HG02759 (cell line): ENCODE data around the gene SLC39A13.

Experiments used
- ATAC-seq: cut with Tn5 transposase; IDR thresholded peaks from one replicate; pipeline ENCODE4 v1.9.1; 2021; ENCODE audit warnings: mild to moderate bottlenecking, moderate library complexity; ENCODE audit not compliant: unreplicated experiment

The SLC39A13 gene

DNA sequence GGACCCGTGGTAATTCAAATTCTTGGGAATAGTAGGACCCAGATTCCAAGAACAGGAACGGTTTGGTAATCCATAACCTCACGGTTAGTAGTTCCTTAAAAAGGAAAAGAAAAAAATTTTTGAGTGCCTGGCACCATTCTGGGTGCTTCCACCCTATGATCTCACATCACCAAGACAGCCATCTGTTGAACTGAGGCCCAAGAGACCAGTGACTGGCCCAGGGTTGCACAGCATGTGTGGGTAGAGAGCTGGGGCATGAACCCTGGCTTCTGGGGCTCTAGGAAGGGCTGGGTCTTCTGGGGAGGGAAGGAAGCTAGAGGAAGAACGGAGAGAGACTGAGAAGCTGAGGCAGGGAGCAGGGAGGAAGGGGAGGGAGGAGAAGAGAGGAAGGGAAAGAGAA is 25.3 kb upstream of the SLC39A13 start:
- ATAC-seq = no peak

DNA sequence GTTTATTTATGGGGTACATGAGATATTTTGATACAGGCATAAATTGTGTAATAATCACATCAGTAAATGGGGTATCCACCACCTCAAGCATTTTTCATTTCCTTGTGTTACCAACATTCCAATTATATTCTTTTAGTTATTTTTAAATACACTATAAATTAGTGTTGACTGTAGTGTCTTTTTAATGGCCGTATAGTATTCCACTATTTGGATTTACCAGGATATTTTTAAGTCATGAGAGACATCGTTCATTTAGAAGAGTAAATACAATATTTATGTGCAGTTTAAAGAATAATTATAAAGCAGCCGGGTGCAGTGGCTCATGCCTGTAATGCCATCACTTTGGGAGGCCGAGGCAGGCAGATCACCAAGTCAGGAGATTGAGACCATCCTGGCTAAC is 23.9 kb upstream of the SLC39A13 start:
- ATAC-seq = no peak

DNA sequence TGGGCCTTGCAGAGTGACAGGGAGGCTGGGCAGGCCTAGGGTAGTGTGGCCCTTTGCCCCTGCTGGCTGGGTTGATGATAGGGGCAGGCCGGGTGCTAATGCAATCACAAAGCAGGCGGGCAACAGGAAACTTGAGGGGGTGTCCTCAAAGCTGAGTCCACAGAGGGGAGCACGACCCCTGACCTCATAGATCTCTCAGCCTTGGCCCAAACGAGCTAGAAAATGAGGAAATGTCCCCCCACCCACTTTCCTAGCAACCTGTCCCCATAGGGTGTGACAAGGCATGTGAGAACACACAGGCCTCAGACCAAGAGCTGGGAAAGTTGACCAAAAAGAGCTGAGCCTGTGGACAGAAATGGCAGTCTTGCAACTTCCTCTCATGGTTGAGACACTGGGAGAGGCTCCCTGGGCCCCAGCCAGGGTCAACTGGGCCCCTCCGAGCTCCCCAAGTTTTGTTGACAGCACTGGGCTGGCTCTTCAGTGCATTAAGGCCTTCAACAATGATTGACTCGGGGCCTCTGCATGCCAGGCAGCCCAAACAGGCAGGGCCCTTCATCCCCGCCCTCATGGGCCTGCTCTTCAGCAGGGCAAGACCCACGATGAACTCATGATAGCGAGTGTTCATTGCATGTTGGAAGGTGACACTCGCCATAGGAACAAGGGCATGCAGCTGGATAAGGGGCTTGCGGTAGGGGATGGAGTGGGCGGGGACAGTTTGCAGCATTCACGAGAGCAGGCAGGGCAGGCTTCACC is 20.3 kb upstream of the SLC39A13 start:
- no peak for ATAC-seq

DNA sequence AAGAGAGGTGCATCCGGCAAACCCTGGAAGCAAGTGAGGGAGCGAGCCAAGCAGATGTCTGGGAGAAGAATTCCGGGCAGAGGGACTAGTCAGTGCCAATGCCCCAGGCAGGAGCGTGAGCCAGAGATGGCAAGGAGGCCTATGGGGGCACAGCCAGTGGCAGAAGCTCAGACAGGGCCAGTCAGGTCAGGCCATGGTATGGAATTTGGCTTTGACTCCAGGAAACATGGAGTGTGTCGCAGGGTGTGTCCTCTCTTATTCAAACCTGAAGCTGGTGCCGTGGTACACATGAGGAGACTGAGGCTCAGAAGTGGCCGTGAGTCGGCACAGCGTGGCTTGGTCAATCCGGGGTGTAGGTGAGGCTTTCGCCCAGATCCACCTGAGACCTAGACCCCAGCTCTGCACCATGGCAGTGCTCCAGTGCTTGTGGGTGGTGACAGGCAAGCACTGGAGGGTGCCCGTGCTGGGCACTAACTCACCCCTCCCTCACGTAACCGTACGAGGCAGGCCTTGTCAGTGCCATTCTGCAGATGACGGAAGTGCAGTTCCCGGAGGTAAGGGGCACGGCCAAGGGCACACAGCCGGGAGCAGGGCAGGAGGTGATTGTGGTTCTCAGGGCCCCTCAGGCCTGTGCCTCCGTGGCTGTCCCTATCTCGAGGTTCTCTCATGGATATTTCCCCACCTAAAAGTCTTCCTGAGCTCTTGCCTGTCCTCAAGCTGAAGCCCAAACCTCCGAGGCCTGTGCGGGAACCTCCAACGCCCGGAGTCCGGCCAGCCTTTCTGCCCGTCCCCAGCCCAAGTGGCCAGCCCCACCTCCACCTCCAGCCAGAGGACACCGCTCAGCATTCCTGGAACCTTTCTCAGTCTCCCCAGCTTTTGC is 19.5 kb upstream of the SLC39A13 start:
- no peak for ATAC-seq

DNA sequence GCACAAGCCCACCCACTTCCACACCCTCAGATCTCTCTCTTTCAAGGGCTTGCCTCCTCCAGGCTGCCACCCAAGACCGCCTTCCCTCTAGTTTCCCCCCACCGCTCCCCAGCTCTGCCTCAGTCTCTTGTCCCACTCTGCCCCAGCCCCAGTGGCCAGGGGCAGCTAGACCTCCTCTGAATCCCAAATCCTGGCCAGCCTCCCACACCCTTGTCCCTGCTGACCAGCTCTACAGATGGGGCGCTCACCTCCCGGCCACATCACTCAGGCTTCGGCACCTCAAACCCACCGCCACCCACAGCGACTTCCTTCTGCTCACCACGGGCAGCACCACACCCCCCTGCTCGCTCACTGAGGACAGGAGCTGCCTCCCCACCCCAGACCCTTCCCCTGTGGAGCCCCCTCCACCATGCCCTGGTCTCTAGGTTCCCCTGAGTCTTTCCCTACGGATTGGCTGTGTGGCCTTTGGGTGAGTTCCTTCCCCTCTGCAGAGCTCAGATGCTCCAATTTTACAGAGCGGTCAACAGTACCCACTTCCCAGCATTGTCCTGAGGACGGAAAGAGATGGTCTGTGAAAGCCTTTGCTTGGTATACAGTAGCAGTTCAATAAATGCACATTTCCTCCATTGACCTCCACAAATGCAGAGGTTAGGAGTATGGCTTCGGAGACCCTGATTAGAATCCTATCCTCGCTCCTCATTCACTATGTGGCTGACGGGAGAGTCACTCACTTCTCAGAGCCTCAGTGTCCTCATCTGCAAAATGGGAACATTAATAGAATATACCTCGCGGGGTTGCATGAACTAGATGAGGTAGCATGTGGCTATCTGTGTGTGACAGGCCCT is 18.6 kb upstream of the SLC39A13 start:
- ATAC-seq = no peak

DNA sequence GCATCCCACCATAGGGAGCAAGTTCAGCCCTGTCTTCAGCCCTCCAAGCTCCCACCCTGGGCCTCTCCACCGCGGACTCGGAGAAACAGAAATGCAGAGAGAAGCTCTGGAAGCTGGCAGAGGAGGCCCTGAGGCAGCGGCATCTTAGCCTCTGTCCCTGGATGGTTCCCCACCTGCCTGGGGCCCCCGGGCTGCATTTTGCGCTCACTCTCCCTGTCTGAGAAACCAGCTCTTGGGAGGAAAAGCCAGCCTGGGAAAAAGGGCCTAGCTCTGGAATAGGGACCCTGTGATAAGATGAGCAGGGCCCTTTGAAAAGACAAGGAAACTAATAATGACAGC is 18.0 kb upstream of the SLC39A13 start:
- no peak for ATAC-seq

DNA sequence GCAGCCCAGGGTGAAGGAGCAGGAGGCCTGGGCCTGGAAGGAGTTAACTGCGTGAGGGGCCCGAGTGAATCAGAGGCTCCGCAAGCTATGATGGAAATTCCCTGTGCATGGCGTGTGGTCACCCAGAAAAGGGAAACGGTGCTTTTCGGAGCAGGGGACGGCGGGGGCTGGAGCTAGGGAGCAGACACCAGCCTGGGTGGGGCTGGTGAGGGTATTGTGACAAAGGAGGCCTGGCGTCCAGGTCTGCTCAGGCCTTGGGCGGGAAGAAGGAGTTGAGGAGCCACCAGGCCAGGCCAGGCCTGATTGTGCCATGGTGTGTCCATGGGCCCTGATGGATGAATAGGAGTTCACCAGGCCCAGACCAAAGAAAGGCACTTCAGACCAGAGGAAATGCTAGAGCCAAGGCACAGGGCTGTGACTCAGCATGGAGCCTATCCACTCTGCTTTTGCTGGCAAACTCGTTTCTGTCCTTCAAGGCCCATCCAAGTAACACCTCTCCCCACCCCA is 17.3 kb upstream of the SLC39A13 start:
- no peak for ATAC-seq

DNA sequence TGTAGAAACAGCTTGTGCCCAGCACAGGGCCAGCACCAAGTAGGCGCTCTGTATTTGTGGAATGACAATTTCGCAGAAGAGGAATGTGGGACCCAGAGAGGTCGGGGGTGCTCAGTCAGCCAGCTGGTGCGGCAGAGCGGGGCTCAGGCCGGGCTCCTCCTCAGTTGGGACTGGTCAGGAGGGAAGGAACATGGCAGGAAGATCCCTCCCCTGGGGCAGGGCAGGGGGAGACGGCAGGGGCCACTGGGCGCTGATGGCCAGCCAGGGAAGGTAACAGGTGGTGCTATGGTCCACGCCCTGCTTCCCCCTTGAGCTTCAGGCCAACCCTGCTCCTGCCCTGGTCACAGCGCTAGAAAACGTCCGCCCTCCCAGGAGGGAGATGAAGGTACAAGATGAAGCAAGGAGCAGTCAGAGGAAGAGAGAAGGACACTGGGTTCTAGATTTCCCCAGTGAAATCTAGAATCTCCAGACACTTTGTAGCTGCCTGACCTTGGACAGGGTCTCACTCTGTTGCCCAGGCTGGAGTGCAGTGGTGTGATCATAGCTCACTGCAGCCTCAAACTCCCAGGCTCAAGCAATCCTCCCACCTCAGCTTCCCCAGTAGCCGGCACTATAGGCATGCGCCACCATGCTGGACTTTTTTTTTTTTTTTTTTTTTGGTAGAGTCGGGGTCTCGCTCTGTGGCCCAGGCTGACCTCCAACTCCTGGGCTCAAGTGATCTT is 16.5 kb upstream of the SLC39A13 start:
- no peak for ATAC-seq

DNA sequence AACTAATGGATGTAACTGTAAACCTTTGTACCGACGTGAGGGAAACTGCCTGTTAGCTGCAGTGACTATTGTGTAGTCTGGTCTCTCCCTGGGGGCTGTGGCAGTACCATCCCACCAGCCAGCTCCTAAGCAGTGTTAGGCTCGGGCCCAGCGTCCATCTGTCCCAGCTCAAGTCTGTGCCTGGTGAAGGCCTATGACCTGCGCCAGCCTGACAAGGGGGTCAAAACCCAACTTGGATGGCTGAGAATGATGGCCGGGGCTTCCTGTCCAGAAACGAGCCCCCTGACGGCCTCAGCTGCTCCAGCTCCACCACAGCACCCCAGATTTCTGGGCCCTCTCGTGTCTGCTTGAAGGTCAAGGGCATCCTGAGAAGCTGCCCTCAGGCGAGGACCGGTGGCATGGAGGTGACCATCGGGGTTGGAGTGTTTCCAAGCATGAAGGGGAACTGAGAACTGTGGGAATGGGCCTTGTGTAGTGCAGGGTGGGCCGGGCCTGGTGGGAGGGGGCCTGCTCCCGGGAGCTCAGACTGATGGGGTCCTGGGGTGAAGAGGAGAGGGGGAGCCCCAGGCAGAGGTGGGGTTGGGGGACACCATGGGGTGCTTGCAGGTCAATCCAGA is 15.7 kb upstream of the SLC39A13 start:
- ATAC-seq = no peak

DNA sequence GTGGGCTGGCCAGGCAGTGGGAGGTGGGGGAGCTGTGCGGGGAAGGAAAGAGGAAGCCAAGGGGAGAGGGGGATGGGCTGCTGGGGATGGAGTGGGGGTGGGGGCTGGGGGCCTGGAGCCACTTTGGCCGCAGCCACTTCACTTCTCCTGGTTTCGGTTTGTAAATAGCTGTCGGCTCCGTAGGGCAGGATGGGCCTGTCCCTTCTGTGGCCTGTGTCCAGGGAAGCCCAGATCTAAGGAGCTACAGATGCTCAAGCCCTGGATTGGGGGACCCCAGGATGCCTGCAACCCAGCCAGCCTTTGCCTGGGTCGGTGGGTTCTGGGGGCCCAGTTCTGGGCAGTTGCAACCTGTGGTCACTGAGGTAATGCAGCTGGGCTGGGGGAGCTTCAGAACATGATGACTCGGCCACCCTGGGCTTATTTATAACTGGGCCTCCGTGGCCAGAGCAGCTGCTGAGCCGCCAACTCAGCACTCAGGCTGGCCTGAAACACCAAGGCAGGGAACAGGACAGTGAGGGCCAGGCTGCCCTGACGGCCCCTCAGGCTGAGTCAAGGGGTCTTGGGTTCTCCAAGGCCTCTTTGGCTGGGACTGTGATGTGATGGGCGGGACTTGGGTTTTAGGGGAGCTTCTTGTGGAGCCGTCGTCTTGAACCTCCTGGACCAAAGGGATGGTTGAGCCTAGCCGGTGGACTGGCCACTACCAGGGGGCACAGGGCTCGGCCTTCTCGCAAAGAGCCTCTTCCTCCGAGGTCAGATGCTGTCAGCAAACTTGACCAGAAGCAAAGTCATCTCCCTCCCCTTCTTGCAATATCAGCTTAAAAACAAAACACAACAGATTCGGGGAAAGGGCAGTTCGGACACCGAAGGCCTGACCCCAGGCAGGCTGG is 15.0 kb upstream of the SLC39A13 start:
- ATAC-seq = no peak

DNA sequence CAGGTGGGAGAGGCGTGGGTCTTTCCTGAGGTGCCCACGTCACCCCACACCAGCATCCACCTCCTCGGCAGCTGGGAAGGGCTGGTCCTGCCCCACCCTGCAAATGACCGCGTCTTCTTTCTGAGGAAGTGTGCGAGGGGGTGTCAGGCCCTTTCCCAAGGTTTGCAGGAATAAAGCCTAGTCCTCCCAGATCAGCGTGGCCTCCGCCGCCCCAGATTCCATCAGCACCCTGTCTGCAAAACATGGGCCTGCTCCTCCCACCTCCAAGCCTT is 14.4 kb upstream of the SLC39A13 start:
- no peak for ATAC-seq

DNA sequence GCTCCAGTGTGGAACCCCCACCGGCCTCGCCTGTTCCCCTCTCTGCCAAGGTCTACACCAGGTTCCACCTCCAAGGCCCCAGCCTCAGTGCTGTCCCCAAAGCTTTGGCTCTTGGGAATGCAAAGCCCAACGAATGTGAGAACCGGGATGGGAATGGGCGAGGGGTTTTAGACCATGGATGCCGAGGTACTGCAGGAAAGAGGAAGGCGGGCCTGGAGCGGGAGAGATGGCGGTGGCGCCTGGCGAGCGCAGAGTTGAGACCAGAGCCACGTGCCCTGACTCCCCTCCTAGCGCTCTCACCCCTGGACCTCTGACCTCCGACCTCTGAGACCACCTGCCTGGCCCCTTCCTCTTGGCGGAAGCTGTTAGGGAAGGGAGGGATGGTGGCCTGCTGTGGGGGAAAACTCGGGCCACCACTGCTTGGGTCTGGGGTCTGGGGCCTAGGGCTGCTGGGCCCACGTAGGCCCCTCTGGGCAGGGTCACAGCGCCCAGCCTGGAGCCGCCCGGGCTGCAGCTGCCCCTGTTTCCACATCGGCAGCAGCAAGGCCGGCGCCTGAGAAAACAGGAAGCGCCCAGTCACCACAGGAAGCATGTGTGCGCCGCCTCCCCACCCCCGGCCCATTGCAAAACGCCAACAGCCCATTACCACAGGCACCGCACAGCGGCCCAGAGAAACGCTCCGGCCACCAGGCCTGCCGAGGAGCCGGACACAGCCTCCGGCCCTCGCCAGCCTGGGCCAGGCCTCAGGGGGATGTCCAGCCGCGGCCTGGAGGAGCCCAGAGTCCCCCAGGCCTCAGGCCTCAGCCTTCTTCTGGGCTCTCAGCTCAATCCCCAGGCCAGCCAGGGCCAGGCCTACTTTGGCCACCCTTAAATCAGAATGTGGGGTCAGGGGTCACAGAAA is 13.8 kb upstream of the SLC39A13 start:
- peak; percentile 67 for ATAC-seq

DNA sequence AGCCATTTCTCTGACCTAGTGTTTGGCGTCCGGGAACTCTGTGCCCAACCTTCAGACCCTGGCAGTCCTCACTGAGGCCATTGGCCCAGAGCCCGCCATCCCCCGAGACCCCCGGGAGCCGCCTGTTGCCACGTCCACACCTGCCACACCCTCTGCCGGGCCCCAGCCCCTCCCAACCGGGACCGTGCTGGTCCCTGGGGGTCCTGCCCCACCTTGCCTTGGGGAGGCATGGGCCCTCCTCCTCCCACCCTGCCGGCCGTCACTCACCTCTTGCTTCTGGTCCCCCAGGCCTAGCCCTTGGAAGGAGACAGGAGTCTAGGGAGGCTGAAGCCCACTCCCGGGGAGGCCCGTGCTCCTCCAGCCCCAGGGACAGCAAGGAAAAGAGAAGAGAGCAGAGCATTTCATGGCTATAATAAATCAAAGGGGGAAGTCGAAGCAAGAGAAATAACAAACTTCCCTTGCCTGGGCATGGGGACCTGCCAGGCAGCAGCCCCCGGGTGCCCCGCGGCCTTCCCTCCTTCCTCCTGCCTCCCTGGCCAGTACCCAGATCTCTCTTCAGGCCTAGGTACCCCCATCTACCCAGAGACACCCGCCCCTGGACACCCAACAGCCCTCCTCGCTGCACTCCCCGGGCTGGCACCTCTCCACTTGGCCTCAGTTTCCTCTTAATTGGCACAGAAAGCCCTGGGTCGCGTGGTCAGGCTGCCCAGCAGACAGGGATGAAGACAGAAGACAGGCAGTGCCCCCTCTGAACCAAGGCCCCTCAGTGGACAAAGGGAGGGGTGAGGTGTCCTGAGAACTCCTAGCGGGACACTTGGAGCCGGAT is 13.0 kb upstream of the SLC39A13 start:
- no peak for ATAC-seq

DNA sequence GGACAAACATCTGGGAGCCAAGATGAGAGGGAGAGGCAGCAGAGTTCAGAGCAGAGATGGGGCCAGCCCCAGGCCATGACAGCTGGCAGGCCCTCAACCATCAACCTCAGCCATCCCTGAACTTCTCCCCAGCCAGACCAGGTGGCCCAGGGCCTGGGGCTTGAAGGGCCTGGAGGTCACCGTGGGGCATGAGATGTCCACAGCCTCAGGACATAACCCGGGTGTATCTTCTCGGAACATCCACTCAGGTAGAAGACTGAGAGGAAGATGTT is 12.4 kb upstream of the SLC39A13 start:
- ATAC-seq = no peak

DNA sequence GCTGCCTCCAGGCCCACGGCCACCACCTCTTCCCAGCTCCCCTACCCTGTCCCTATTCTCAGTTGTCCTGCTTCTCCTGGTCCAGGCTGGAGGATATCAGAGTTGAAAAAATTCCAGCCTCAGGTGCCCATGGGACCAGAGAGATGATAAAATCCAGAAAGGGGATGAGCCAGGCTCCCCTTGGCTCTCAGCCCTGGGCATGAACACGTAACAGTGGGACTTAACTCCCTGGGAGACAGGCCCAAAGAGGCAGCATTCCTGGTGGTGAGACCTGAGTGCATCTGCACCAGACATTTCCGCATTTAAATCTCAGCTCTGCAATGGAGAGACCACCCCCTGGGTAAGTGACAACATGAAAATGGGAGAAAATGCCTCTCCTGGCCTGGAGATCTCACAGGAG is 10.4 kb upstream of the SLC39A13 start:
- ATAC-seq = no peak

DNA sequence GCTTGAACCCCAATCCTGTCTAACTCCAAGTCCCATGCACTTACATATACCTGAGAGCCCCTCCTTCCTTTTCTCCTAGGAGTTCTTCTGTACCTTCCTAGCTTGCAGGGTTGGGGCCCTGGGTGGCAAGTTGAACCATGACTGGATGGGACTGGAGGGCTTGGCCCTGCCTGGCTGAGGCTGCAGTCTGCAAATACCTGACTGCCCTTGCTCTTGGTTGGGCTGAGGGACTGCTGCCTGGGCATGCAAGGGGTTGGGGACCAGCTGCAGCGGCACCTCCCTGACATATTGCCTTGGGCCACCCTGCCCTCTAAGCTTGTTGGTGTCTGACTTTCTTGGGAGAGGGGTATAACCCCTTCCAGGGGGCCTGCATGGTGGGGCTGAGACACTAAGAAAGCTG is 9.8 kb upstream of the SLC39A13 start:
- no peak for ATAC-seq

DNA sequence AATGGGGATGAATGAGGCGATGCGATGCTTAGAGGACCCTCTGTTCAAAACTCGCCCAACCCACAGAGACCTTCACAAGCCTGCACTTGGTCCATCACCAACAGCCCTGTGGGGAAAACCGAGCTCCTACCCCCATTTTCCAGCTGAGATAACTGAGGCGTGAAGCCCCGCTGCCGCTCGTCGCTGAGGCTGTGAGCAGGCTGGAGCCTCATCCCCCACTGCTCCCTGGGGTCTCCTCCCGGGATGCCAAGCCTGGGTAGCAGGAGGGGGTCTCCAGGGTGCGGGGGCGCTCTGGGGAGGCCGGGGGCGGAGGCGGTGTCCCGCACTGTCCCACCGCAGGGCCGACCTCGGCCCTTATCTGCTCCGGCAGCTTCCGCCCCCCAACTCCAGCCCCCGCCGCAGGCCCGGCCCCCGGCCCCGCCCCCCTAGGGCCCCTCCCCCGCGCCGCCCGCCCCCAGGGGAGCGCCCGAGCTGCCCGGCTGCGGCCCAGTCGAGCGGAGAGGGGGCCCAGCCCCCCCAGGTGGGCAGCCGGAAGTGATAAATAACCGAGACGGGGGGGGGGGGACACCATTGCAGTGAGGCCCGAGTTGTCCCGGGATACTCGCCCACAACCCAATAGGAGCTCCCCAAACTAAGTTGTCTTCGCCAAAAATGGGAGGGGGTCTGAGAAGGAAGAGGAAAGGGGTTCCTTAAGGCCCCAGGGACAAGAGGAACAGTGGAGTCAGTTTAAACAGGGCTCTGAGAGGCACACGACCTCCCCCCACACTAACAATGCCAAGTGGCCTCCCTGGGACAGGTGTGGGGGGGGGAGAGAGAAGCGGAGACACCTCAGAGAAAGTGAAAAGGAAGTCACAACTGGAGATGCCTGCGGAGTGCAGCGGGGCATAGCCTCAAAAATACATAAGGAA is 8.3 kb upstream of the SLC39A13 start:
- peak; percentile 63 for ATAC-seq
